HepG2 (cell line): ENCODE data around the gene LRRC45. TPM values are rescaled to one million over a fixed set of nuclear protein-coding genes. Genes with fewer than 3 reads are reported as not detected.

ENCODE experiments used
- DRAP1 ChIP-seq: IDR thresholded peaks from 2 replicates; pipeline ENCODE4 v1.6.1; 2016; ENCODE audit warnings: missing genetic modification reagents, missing compliant biosample characterization
- GZF1 ChIP-seq: sonication (generic); formaldehyde crosslinking; IDR thresholded peaks from 2 replicates; pipeline ENCODE4 v1.5.1; 2020; ENCODE audit warnings: mild to moderate bottlenecking, missing genetic modification reagents
- HMG20A ChIP-seq: IDR thresholded peaks from 2 replicates; pipeline ENCODE4 v1.6.1; 2016; ENCODE audit warnings: borderline replicate concordance
- KDM1A ChIP-seq: IDR thresholded peaks from 2 replicates; pipeline ENCODE4 v1.6.1; 2016; ENCODE audit warnings: missing compliant biosample characterization
- SRSF4 ChIP-seq: fragments of 200-400 bp; formaldehyde crosslinking; IDR thresholded peaks from one replicate; pipeline ENCODE4 v1.6.1; 2018; ENCODE audit warnings: mild to moderate bottlenecking, low read depth, low read length, moderate library complexity; ENCODE audit not compliant: poor library complexity, severe bottlenecking
- TCF12 ChIP-seq, 2 experiments: fragments of 450-650 bp in 1 of 2; sonication (generic) in 1 of 2; formaldehyde crosslinking in 1 of 2; IDR thresholded peaks; 2 replicates each; pipeline versions ENCODE4 v1.6.1 to v1.8.0; 2017 to 2022; ENCODE audit warnings: antibody characterized with exemption in 1 of 2, mild to moderate bottlenecking in 1 of 2, missing genetic modification reagents in 1 of 2, moderate library complexity in 1 of 2
- ZBTB7B ChIP-seq: sonication (generic); formaldehyde crosslinking; IDR thresholded peaks from 2 replicates; pipeline ENCODE4 v1.4.0; 2020; ENCODE audit warnings: missing genetic modification reagents
- ZNF264 ChIP-seq: sonication (generic); formaldehyde crosslinking; IDR thresholded peaks from 2 replicates; pipeline ENCODE4 v1.4.0; 2020; ENCODE audit warnings: missing genetic modification reagents
- ZNF737 ChIP-seq: sonication (generic); formaldehyde crosslinking; IDR thresholded peaks from 2 replicates; pipeline ENCODE4 v1.5.0; 2020; ENCODE audit warnings: missing genetic modification reagents, mild to moderate bottlenecking, borderline replicate concordance
- ZNF878 ChIP-seq: sonication (generic); formaldehyde crosslinking; IDR thresholded peaks from 2 replicates; pipeline ENCODE4 v1.8.1; 2023; ENCODE audit warnings: mild to moderate bottlenecking, missing genetic modification reagents, moderate library complexity
- polyA plus RNA-seq, 8 experiments: library from polyadenylated mRNA; depleted of rRNA in 3 of 8; stranded (reverse) in 7 of 8; unstranded in 1 of 8; fragments of >200 nt; fragmentation: Illumina TruSeq in 4 of 8; extraction: Trizol in 4 of 8; gene quantifications; 2 replicates each; pipeline versions ENCODE4 v1.2.1 to v1.2.3, GENCODE V29; 2011 to 2016; ENCODE audit warnings: low read depth in 4 of 8, missing spikeins in 1 of 8, mixed read lengths in 1 of 8; ENCODE audit not compliant: insufficient read depth in 1 of 8
- total RNA-seq, 5 experiments: library from RNA; depleted of rRNA; stranded (reverse); fragments of >200 nt; fragmentation: Illumina TruSeq; extraction: Trizol; gene quantifications; 2 replicates each; pipeline ENCODE4 v1.2.3, GENCODE V29; 2016; ENCODE audit warnings: low read depth in 1 of 5
- TF ChIP-seq, protein P1 (sequence below): sonication (generic); formaldehyde crosslinking; IDR thresholded peaks from 2 replicates; pipeline ENCODE4 v1.4.0; 2020; ENCODE audit warnings: low read depth, missing genetic modification reagents
- TF ChIP-seq, protein P2 (sequence below): sonication (generic); formaldehyde crosslinking; IDR thresholded peaks from 2 replicates; pipeline ENCODE4 v1.8.0; 2022; ENCODE audit warnings: mild to moderate bottlenecking, missing genetic modification reagents; ENCODE audit not compliant: insufficient replicate concordance
- TF ChIP-seq, protein P3 (sequence below): sonication (generic); formaldehyde crosslinking; IDR thresholded peaks from 2 replicates; pipeline ENCODE4 v1.4.0; 2020; ENCODE audit warnings: missing genetic modification reagents, borderline replicate concordance
- TF ChIP-seq, protein P4 (sequence below): IDR thresholded peaks from 2 replicates; pipeline ENCODE4 v1.6.1; 2016

The LRRC45 gene
- total and polyA plus RNA-seq, 2 of the 13 experiments (the other 11 are each of a cell fraction or from before 2014, with no cell fraction given): 11.6 to 48.1 TPM

DNA sequence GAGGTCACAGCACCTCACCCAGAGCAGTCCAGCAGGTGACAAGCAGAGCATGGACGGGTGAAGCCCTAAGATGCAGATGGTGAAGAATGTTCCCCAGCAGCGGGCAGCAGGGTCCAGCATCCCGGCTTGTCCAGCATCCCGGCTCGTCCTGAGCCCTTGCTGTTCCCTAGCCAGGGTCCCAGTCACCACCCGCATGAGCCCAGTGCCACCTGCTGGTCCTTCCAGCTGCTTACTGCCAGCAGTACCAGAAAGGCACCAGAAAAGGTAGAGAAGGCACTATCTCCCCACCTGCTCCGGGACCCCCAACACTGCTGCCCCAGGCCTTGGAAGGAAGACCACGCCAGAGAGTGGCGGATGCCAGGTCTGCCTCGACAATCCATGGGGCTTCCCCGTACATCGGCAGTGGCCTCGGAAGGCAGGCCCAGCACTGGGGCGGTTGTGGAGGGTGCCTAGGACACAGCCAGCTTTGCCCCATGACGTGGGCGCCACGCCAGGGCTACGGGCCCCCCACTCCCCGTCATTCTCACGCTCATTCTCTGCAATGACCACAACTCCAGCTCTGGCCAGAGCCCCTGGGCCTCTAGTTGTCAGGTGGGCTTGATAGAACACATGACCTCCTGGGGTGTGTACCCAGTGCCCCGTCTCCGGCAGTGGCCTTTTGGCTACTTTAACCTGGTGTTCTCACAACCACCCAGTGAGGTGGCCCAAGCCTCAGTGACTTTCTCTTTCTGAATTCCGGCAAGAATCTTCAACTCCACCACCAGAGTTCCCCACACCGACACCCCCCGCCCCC is 1.8 kb upstream of the LRRC45 start (continued):
- TF ChIP-seq, protein P1, sequence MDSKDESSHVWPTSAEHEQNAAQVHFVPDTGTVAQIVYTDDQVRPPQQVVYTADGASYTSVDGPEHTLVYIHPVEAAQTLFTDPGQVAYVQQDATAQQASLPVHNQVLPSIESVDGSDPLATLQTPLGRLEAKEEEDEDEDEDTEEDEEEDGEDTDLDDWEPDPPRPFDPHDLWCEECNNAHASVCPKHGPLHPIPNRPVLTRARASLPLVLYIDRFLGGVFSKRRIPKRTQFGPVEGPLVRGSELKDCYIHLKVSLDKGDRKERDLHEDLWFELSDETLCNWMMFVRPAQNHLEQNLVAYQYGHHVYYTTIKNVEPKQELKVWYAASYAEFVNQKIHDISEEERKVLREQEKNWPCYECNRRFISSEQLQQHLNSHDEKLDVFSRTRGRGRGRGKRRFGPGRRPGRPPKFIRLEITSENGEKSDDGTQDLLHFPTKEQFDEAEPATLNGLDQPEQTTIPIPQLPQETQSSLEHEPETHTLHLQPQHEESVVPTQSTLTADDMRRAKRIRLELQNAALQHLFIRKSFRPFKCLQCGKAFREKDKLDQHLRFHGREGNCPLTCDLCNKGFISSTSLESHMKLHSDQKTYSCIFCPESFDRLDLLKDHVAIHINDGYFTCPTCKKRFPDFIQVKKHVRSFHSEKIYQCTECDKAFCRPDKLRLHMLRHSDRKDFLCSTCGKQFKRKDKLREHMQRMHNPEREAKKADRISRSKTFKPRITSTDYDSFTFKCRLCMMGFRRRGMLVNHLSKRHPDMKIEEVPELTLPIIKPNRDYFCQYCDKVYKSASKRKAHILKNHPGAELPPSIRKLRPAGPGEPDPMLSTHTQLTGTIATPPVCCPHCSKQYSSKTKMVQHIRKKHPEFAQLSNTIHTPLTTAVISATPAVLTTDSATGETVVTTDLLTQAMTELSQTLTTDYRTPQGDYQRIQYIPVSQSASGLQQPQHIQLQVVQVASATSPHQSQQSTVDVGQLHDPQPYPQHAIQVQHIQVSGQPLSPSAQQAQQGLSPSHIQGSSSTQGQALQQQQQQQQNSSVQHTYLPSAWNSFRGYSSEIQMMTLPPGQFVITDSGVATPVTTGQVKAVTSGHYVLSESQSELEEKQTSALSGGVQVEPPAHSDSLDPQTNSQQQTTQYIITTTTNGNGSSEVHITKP (CRISPR knock-in tag): 0 out of 2 replicates have a peak, but pooled peaks have one; percentile 35
- TF ChIP-seq HMG20A (CRISPR knock-in tag) (0 out of 2 replicates have a peak, but pooled peaks have one; percentile 10), TCF12 (IDR thresholded peaks at IDR 0.05) (no peak), TCF12 (CRISPR knock-in tag; IDR thresholded peaks at IDR 0.05) (no peak), ZBTB7B (CRISPR knock-in tag) (peak; percentile 95), SRSF4 (no peak), ZNF878 (CRISPR knock-in tag) (no peak), GZF1 (peak; percentile 87; the same call in 1 of the 2 replicates), ZNF737 (CRISPR knock-in tag) (0 out of 2 replicates have a peak, but pooled peaks have one; percentile 26), DRAP1 (peak; percentile 21; the same call in 1 of the 2 replicates), KDM1A (CRISPR knock-in tag) (0 out of 2 replicates have a peak, but pooled peaks have one; percentile 40), ZNF264 (CRISPR knock-in tag) (peak; percentile 27; the same call in 1 of the 2 replicates)
- TF ChIP-seq, protein P2, sequence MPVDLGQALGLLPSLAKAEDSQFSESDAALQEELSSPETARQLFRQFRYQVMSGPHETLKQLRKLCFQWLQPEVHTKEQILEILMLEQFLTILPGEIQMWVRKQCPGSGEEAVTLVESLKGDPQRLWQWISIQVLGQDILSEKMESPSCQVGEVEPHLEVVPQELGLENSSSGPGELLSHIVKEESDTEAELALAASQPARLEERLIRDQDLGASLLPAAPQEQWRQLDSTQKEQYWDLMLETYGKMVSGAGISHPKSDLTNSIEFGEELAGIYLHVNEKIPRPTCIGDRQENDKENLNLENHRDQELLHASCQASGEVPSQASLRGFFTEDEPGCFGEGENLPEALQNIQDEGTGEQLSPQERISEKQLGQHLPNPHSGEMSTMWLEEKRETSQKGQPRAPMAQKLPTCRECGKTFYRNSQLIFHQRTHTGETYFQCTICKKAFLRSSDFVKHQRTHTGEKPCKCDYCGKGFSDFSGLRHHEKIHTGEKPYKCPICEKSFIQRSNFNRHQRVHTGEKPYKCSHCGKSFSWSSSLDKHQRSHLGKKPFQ (CRISPR knock-in tag): no peak
- TF ChIP-seq, protein P3, sequence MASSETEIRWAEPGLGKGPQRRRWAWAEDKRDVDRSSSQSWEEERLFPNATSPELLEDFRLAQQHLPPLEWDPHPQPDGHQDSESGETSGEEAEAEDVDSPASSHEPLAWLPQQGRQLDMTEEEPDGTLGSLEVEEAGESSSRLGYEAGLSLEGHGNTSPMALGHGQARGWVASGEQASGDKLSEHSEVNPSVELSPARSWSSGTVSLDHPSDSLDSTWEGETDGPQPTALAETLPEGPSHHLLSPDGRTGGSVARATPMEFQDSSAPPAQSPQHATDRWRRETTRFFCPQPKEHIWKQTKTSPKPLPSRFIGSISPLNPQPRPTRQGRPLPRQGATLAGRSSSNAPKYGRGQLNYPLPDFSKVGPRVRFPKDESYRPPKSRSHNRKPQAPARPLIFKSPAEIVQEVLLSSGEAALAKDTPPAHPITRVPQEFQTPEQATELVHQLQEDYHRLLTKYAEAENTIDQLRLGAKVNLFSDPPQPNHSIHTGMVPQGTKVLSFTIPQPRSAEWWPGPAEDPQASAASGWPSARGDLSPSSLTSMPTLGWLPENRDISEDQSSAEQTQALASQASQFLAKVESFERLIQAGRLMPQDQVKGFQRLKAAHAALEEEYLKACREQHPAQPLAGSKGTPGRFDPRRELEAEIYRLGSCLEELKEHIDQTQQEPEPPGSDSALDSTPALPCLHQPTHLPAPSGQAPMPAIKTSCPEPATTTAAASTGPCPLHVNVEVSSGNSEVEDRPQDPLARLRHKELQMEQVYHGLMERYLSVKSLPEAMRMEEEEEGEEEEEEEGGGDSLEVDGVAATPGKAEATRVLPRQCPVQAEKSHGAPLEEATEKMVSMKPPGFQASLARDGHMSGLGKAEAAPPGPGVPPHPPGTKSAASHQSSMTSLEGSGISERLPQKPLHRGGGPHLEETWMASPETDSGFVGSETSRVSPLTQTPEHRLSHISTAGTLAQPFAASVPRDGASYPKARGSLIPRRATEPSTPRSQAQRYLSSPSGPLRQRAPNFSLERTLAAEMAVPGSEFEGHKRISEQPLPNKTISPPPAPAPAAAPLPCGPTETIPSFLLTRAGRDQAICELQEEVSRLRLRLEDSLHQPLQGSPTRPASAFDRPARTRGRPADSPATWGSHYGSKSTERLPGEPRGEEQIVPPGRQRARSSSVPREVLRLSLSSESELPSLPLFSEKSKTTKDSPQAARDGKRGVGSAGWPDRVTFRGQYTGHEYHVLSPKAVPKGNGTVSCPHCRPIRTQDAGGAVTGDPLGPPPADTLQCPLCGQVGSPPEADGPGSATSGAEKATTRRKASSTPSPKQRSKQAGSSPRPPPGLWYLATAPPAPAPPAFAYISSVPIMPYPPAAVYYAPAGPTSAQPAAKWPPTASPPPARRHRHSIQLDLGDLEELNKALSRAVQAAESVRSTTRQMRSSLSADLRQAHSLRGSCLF (CRISPR knock-in tag): peak; percentile 18; the same call in 1 of the 2 replicates
- TF ChIP-seq, protein P4, sequence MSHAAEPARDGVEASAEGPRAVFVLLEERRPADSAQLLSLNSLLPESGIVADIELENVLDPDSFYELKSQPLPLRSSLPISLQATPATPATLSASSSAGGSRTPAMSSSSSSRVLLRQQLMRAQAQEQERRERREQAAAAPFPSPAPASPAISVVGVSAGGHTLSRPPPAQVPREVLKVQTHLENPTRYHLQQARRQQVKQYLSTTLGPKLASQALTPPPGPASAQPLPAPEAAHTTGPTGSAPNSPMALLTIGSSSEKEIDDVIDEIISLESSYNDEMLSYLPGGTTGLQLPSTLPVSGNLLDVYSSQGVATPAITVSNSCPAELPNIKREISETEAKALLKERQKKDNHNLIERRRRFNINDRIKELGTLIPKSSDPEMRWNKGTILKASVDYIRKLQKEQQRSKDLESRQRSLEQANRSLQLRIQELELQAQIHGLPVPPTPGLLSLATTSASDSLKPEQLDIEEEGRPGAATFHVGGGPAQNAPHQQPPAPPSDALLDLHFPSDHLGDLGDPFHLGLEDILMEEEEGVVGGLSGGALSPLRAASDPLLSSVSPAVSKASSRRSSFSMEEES: 0 out of 2 replicates have a peak, but pooled peaks have one; percentile 55
